Neural crest cell (in vitro differentiated cells): ENCODE results near the gene SLC9A9. TPM values are rescaled to one million over a fixed set of nuclear protein-coding genes. Genes with fewer than 3 reads are reported as not detected.

Source experiments
- DNase-seq: peaks from one replicate; pipeline ENCODE4 v3.0.0; 2021; ENCODE audit warnings: low read depth, mixed read lengths, low spot score
- H3K27ac Mint-ChIP-seq: one replicate; pipeline ENCODE4 v1.8.0; 2021; ENCODE audit warnings: mild to moderate bottlenecking, mixed read lengths; ENCODE audit not compliant: unreplicated experiment
- H3K27me3 Mint-ChIP-seq: 2 replicates; pipeline ENCODE4 v1.8.0; 2021; ENCODE audit warnings: low read depth, mild to moderate bottlenecking, mixed read lengths
- H3K36me3 Mint-ChIP-seq: 2 replicates; pipeline ENCODE4 v1.8.0; 2021; ENCODE audit warnings: low read depth, mild to moderate bottlenecking, mixed read lengths
- H3K4me1 Mint-ChIP-seq: 2 replicates; pipeline ENCODE4 v1.8.0; 2021; ENCODE audit warnings: mixed read lengths
- H3K4me3 Mint-ChIP-seq: one replicate; pipeline ENCODE4 v1.8.0; 2021; ENCODE audit warnings: mild to moderate bottlenecking, mixed read lengths
- H3K9me3 Mint-ChIP-seq: 2 replicates; pipeline ENCODE4 v1.8.0; 2021; ENCODE audit warnings: mixed read lengths
- CTCF ChIP-seq: fragments of 200-600 bp; sonication (generic); conservative IDR thresholded peaks from 2 replicates; pipeline ENCODE4 v1.5.0; 2021; ENCODE audit warnings: antibody characterized with exemption, mild to moderate bottlenecking
- total RNA-seq: library from RNA; stranded (reverse); gene quantifications from 2 replicates; pipeline ENCODE4 v1.2.1, GENCODE V29; 2021

SLC9A9 gene
- total RNA-seq, 1 donor from 2014 or later, result 0.56 TPM

DNA sequence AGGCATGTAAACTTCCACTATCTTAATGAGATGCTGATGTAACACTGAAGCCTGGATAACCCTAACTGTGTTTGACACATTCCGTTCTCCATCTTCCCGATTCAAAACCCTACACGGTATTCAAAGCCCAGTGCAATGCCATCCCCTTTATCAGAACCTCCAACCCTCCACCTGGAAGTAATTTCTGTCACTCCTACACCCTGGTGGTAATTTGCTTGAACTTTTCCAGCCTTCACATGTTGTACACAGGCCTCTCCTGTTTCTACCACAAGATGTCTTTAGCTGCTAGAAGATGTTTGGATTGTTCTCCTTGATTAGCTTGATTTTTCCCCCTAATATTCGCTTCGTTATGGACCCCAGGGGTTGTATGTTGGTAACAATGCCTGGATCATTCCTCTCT is 519.8 kb downstream of the SLC9A9 start:
- H3K4me1 Mint-ChIP-seq, result peaks cover 13% of the 10 kb centered on the region
- H3K9me3 Mint-ChIP-seq, result no peaks in the 10 kb centered on the region
- no peak for TF ChIP-seq CTCF
- H3K4me3 Mint-ChIP-seq, result no peak overlapping the region
- DNase-seq, result no peak
- no peaks in the 10 kb centered on the region for H3K36me3 Mint-ChIP-seq
- no peak overlapping the region for H3K27ac Mint-ChIP-seq
- no peaks in the 10 kb centered on the region for H3K27me3 Mint-ChIP-seq

GRCh38 chr3:143326983-143327778 is 521.1 kb downstream of the SLC9A9 start:
- Mint-ChIP-seq H3K4me3 (no peak overlapping the region), H3K4me1 (peaks cover 13% of the 10 kb centered on the region), H3K27ac (no peak overlapping the region), H3K9me3 (no peaks in the 10 kb centered on the region), H3K36me3 (no peaks in the 10 kb centered on the region), H3K27me3 (no peaks in the 10 kb centered on the region)
- TF ChIP-seq CTCF, result no peak
- DNase-seq, result no peak

- Mint-ChIP-seq H3K9me3 (no peaks in the 10 kb centered on the region), H3K36me3 (no peaks in the 10 kb centered on the region), H3K4me1 (no peaks in the 10 kb centered on the region), H3K27me3 (no peaks in the 10 kb centered on the region), H3K4me3 (no peak overlapping the region), H3K27ac (no peak overlapping the region)
- DNase-seq, result no peak
- no peak for TF ChIP-seq CTCF
Observed at GRCh38 chr3:143321058-143321769, 527.1 kb downstream of the SLC9A9 start.

DNA sequence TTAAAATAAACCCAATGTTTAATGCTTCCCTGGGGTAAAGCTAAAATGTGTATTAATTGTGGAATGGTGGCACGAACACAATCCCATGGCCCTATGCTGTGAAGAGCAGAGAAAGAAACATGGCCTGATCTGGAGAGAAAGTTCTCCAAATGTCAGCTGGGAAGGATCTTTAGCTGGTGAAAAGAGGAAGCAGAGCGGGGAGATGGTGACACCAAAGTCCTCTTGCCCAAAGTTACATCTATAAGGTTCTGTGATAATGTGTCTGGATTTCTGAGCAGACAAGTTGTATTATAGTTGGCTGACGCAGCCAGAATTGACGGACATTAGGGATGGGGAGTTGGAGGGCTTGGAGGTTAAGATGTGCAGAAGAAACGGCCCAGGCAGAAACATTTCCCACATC is 532.5 kb downstream of the SLC9A9 start:
- Mint-ChIP-seq H3K4me1 (no peaks in the 10 kb centered on the region), H3K27ac (no peak overlapping the region), H3K9me3 (no peaks in the 10 kb centered on the region), H3K4me3 (no peak overlapping the region), H3K27me3 (no peaks in the 10 kb centered on the region), H3K36me3 (no peaks in the 10 kb centered on the region)
- TF ChIP-seq CTCF, result no peak
- no peak for DNase-seq

GRCh38 chr3:143314251-143315093 is 533.8 kb downstream of the SLC9A9 start:
- Mint-ChIP-seq H3K9me3 (peaks cover under 1% of the 10 kb centered on the region), H3K4me1 (no peaks in the 10 kb centered on the region), H3K36me3 (no peaks in the 10 kb centered on the region), H3K4me3 (no peak overlapping the region), H3K27me3 (no peaks in the 10 kb centered on the region), H3K27ac (no peak overlapping the region)
- no peak for TF ChIP-seq CTCF
- no peak for DNase-seq
